Measurements from ENCODE around the gene PMPCA.

DNA sequence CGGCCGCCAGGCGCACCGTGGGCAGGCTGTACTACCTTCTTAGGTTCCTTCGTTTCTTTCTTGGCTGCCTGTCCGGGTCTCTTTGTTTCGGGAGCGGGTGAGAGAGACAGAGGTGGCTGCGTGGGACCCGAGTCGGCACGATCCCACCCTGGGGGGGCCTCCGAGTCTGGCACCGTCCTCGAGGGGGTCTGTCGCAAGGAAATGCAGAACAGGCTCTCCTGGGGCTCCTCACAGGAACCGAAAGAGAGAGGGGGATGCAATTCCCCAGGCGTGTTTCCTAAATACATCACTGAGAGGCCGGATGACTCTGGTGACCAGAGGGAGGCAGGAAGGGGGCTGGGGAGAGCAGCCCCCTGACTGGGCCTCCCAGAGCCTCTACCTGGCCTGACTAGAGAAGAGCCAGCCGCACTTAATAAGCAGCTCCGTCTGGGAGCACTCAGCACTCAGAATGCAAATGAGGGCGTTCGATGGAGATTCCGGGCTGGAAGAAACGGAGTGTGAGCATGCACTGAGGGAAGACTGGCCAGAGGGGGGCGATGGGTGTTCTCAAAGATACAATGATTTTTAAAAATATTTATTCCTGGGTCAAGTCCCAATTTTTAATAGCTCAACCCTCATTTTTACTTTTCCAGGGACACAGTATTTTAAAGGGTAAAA lies 40.9 kb downstream of the PMPCA start:
- no peak for TF ChIP-seq POLR2A (IDR thresholded peaks at IDR 0.05)
- TF ChIP-seq, protein P1, sequence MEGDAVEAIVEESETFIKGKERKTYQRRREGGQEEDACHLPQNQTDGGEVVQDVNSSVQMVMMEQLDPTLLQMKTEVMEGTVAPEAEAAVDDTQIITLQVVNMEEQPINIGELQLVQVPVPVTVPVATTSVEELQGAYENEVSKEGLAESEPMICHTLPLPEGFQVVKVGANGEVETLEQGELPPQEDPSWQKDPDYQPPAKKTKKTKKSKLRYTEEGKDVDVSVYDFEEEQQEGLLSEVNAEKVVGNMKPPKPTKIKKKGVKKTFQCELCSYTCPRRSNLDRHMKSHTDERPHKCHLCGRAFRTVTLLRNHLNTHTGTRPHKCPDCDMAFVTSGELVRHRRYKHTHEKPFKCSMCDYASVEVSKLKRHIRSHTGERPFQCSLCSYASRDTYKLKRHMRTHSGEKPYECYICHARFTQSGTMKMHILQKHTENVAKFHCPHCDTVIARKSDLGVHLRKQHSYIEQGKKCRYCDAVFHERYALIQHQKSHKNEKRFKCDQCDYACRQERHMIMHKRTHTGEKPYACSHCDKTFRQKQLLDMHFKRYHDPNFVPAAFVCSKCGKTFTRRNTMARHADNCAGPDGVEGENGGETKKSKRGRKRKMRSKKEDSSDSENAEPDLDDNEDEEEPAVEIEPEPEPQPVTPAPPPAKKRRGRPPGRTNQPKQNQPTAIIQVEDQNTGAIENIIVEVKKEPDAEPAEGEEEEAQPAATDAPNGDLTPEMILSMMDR (IDR thresholded peaks at IDR 0.05): no peak
